ENCODE data around the gene MRAS. TPM values are rescaled to one million over a fixed set of nuclear protein-coding genes. Genes with fewer than 3 reads are reported as not detected.

Gene MRAS
- total RNA-seq, result 20.1 and 52.4 TPM in 2 replicates

DNA sequence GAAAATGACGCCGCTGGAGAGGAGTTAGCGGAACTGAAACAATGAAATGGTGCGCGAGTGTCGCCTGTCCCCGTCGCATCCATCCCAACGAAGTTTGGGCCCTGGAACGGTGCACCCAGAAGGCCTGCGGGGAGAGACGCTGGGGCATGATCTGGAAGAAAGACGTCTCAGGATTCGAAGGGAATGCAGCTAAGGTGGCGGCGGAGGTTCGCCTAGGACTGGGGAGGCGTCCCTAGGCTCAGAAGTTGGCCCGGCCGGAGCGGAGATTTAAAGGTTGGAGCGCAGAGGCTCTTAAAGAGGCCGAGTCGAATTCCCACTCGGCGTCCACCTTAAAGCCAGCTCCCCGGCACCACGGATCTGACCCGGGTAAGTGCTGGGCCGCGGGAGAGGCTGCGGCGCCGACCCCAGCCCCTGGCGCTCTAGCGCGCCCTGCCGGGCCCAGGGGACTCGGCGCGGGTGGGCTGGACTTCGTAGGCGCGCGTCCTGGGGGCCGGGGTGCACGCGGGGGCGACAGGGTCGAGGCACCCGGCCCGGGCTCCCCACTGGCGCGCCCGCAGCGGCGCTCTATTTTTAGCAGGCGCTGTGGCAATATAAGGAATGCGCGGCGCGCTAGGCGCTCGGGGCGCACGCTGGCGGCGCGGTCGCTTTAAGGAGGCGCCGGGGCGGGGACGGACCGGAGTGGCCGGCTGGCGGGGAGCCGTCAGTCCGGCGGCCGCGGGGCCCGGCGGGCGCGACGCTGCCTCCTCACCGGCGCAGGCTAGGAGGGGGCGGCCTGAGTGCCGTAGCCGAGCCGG lies at the start of gene MRAS:
TSS of gene MRAS (plus strand) at position 620 of the 794 bp plus-strand sequence. CDS start 24,305 bp downstream, outside the sequence.

DNA sequence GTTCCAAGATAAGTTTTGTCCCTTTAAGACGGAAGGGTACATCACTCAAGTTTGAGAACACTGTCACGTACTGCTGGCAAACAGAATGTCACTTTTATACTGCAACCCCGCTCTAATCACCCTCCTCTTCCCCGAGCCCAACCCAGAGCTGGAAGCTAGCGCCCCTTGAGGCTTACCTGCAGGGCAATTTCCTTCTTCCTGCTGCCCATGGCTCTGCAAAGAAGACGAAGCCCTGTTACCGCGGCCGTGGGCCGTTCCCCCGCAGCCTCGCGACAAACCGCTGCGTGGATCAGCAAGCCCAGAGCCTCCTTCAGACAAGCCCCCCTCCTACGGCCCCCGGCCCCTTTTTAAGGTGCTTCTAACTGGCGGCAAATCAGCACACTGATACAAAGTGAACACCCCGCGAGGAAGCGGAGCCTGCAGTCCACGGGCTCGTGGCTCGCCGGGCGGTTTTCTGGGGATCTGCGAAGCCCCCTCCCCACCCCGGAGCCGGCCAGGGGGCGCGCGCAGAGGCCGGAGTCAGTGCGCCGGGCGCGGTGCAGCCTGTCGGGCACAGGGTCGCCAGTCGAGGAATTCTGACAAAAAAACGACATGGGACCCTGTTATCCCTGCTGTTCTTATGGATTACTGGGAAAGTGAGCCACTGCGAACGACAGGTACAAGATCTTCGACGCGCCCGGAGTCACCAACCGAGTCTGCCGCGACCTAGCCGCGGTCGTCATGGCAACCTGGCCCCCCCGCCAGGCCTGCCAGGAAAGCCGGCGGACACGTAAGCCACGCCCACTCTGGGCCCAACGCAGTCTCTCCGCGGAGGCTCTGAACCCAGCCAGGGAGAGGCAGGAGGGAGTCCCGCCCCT lies 19.0 kb upstream of the MRAS start, which contains the start of gene NME9:
TSS of gene NME9 (minus strand) at position 725 of the 857 bp plus-strand sequence. CDS start at position 209, 516 bp downstream.

DNA sequence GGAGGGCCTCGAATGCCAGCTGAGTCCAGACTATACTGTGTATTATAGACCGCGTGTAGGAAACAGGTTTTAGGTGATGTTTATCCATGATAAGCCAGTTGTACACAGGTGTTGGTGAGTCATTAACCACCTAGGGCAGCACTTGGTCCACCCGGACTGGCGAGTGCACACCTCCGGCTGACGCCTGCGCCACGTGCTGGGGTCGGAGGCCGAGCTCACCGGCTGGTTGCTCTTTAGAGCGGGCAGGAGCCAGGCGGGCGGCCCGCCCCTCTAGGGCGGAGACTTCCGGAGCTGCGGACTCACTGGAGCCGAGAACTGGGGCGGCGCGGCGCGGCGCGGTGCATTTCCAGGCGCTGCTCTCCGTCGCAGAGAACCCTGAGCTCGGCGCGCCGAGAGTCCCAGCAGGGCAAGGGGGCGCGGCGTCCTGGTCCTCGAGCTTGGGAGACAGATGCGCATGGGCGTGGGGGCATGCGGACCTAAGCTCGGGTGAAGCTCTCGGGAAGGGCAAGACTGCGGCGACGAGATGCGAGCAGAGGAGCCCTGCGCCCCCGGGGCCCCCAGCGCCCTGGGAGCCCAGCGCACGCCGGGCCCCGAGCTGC lies 86.0 kb downstream of the MRAS start, which contains the start of gene ESYT3:
TSS of gene ESYT3 (plus strand) at position 341 of the 599 bp plus-strand sequence. CDS start at position 524, 183 bp downstream.

Other genes starting within 250 kb of the MRAS start
- gene DZIP1L, start 233.0 kb upstream of the MRAS start, total RNA-seq, result 26.3 and 34.2 TPM in 2 replicates
- not detected in 2 replicates for gene A4GNT, start 216.2 kb upstream of the MRAS start, total RNA-seq
- gene DBR1, start 173.7 kb upstream of the MRAS start, total RNA-seq, result 14.4 and 20.8 TPM in 2 replicates
- gene ARMC8, start 161.3 kb upstream of the MRAS start, total RNA-seq, result 51.5 and 61.0 TPM in 2 replicates
- gene NME9, start 18.7 kb upstream of the MRAS start, total RNA-seq, result 0.29 TPM in 1 of 2 replicates, not detected in the other
- 0.17 TPM in 1 of 2 replicates, not detected in the other for gene ESYT3, start 86.0 kb downstream of the MRAS start, total RNA-seq
- 20.8 and 40.9 TPM in 2 replicates for gene CEP70, start 245.7 kb downstream of the MRAS start, total RNA-seq